HG03342 (cell line): ENCODE results near the gene SLCO1B3.

Experiments used
- ATAC-seq: cut with Tn5 transposase; IDR thresholded peaks from one replicate; pipeline ENCODE4 v1.9.1; 2021; ENCODE audit warnings: mild to moderate bottlenecking, moderate library complexity; ENCODE audit not compliant: unreplicated experiment

SLCO1B3 gene

GRCh38 chr12:20885116-20885515, 74.6 kb downstream of the SLCO1B3 start:
- no peak for ATAC-seq

- no peak for ATAC-seq
Measured at GRCh38 chr12:20885552-20885951, 75.0 kb downstream of the SLCO1B3 start.

- ATAC-seq: no peak
Measured at GRCh38 chr12:20917269-20917668, 106.8 kb downstream of the SLCO1B3 start.

- no peak for ATAC-seq
Measured at GRCh38 chr12:20917819-20918218, 107.3 kb downstream of the SLCO1B3 start.

GRCh38 chr12:20931894-20932293, 121.4 kb downstream of the SLCO1B3 start:
- ATAC-seq: no peak

- ATAC-seq: no peak
Measured at GRCh38 chr12:20946732-20947131, 136.2 kb downstream of the SLCO1B3 start.

- peak; percentile 89 for ATAC-seq
Measured at GRCh38 chr12:20950248-20950647, 139.7 kb downstream of the SLCO1B3 start.

- no peak for ATAC-seq
Measured at GRCh38 chr12:20963303-20963702, 152.8 kb downstream of the SLCO1B3 start.

GRCh38 chr12:20963762-20964161, 153.3 kb downstream of the SLCO1B3 start:
- ATAC-seq: no peak
